Endodermal cell (in vitro differentiated cells): ENCODE results near the gene AMIGO2. TPM values are rescaled to one million over a fixed set of nuclear protein-coding genes. Genes with fewer than 3 reads are reported as not detected.

Experiments used
- DNase-seq: peaks from one replicate; pipeline ENCODE4 v3.0.0-alpha.2; 2017
- H3K27ac ChIP-seq: 2 replicates; pipeline ENCODE4 v1.5.1; 2013; ENCODE audit warnings: mild to moderate bottlenecking, low read depth, low read length, moderate library complexity
- H3K27me3 ChIP-seq: 2 replicates; pipeline ENCODE4 v1.6.1; 2013; ENCODE audit warnings: mild to moderate bottlenecking, low read length, moderate library complexity; ENCODE audit not compliant: insufficient read depth, control insufficient read depth, poor library complexity, severe bottlenecking
- H3K36me3 ChIP-seq: 2 replicates; pipeline ENCODE4 v1.7.0; 2013; ENCODE audit warnings: mild to moderate bottlenecking, low read length, moderate library complexity; ENCODE audit not compliant: control insufficient read depth, insufficient read depth
- H3K4me1 ChIP-seq: one replicate; pipeline ENCODE4 v1.7.0; 2013; ENCODE audit warnings: low read length; ENCODE audit not compliant: control insufficient read depth, insufficient read depth
- H3K4me3 ChIP-seq: 2 replicates; pipeline ENCODE4 v1.5.1; 2013; ENCODE audit warnings: mild to moderate bottlenecking, low read length, moderate library complexity
- H3K9ac ChIP-seq: 2 replicates; pipeline ENCODE4 v1.6.1; 2013; ENCODE audit warnings: mild to moderate bottlenecking, low read length, moderate library complexity; ENCODE audit not compliant: poor library complexity, severe bottlenecking; ENCODE audit errors: extremely low read depth
- H3K9me3 ChIP-seq: 2 replicates; pipeline ENCODE4 v1.6.1; 2013; ENCODE audit warnings: mild to moderate bottlenecking, low read length, moderate library complexity; ENCODE audit not compliant: control insufficient read depth
- H3K27ac Mint-ChIP-seq: 2 replicates; pipeline ENCODE4 v1.8.0; 2020; ENCODE audit warnings: mixed read lengths
- H3K27me3 Mint-ChIP-seq: 2 replicates; pipeline ENCODE4 v1.8.0; 2021; ENCODE audit warnings: mild to moderate bottlenecking, mixed read lengths; ENCODE audit not compliant: insufficient read depth
- H3K36me3 Mint-ChIP-seq: 2 replicates; pipeline ENCODE4 v1.8.0; 2020; ENCODE audit warnings: low read depth, mixed read lengths
- H3K4me1 Mint-ChIP-seq: 2 replicates; pipeline ENCODE4 v1.8.0; 2020; ENCODE audit warnings: mixed read lengths
- H3K4me3 Mint-ChIP-seq: 2 replicates; pipeline ENCODE4 v1.8.0; 2020; ENCODE audit warnings: mild to moderate bottlenecking, moderate library complexity, mixed read lengths
- H3K9me3 Mint-ChIP-seq: 2 replicates; pipeline ENCODE4 v1.8.0; 2020; ENCODE audit warnings: mild to moderate bottlenecking, mixed read lengths
- WGBS, 2 experiments: methylation state at CpG; one replicate each; pipeline versions ENCODE4 v1.1.5 to v1.1.7; 2013; ENCODE audit warnings: missing lambda C conversion rate in 2 of 2, mixed read lengths in 1 of 2; ENCODE audit not compliant: insufficient coverage in 1 of 2, insufficient read length in 1 of 2; 5-methylcytosine and 5-hydroxymethylcytosine counted together
- total RNA-seq, 2 donors: library from RNA; stranded (reverse); fragmentation: NEBNext Ultra II Directional in 1 of 2; extraction: Animal tissue kit (Norgen Biotek cat#: 25700) in 1 of 2; gene quantifications; 2 replicates in 1 of 2; 3 replicates in 1 of 2; pipeline ENCODE4 v1.2.1, GENCODE V29; 2021
- TF ChIP-seq, protein P1 (sequence below): fragments of 200-600 bp; sonication (generic); conservative IDR thresholded peaks from 2 replicates; pipeline ENCODE4 v1.5.0; 2021; ENCODE audit warnings: antibody characterized with exemption, mild to moderate bottlenecking

AMIGO2 gene
- total RNA-seq, 2 donors from 2014 or later = 6.4 to 7.8 TPM

GRCh38 chr12:47091009-47091408 is 11.2 kb upstream of the AMIGO2 start:
- DNase-seq = no peak
- no peaks in the 10 kb centered on the region for H3K27me3 Mint-ChIP-seq
- H3K36me3 ChIP-seq = no peaks in the 10 kb centered on the region
- no peaks in the 10 kb centered on the region for H3K9me3 Mint-ChIP-seq
- no peak overlapping the region for H3K27ac Mint-ChIP-seq
- no peak overlapping the region for H3K27ac ChIP-seq
- no peaks in the 10 kb centered on the region for H3K9me3 ChIP-seq
- WGBS, 2 experiments = 75% methylated on average over 1 of the region's 2 CpGs; no CpG with 5 or more reads in 1 of the 2 experiments
- peaks cover under 1% of the 10 kb centered on the region for H3K4me1 ChIP-seq
- H3K9ac ChIP-seq = no peak overlapping the region
- H3K4me3 ChIP-seq = no peak overlapping the region
- no peaks in the 10 kb centered on the region for H3K27me3 ChIP-seq
- H3K36me3 Mint-ChIP-seq = no peaks in the 10 kb centered on the region
- peaks cover 14% of the 10 kb centered on the region for H3K4me1 Mint-ChIP-seq
- H3K4me3 Mint-ChIP-seq = no peak overlapping the region
- TF ChIP-seq, protein P1, sequence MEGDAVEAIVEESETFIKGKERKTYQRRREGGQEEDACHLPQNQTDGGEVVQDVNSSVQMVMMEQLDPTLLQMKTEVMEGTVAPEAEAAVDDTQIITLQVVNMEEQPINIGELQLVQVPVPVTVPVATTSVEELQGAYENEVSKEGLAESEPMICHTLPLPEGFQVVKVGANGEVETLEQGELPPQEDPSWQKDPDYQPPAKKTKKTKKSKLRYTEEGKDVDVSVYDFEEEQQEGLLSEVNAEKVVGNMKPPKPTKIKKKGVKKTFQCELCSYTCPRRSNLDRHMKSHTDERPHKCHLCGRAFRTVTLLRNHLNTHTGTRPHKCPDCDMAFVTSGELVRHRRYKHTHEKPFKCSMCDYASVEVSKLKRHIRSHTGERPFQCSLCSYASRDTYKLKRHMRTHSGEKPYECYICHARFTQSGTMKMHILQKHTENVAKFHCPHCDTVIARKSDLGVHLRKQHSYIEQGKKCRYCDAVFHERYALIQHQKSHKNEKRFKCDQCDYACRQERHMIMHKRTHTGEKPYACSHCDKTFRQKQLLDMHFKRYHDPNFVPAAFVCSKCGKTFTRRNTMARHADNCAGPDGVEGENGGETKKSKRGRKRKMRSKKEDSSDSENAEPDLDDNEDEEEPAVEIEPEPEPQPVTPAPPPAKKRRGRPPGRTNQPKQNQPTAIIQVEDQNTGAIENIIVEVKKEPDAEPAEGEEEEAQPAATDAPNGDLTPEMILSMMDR = no peak

DNA sequence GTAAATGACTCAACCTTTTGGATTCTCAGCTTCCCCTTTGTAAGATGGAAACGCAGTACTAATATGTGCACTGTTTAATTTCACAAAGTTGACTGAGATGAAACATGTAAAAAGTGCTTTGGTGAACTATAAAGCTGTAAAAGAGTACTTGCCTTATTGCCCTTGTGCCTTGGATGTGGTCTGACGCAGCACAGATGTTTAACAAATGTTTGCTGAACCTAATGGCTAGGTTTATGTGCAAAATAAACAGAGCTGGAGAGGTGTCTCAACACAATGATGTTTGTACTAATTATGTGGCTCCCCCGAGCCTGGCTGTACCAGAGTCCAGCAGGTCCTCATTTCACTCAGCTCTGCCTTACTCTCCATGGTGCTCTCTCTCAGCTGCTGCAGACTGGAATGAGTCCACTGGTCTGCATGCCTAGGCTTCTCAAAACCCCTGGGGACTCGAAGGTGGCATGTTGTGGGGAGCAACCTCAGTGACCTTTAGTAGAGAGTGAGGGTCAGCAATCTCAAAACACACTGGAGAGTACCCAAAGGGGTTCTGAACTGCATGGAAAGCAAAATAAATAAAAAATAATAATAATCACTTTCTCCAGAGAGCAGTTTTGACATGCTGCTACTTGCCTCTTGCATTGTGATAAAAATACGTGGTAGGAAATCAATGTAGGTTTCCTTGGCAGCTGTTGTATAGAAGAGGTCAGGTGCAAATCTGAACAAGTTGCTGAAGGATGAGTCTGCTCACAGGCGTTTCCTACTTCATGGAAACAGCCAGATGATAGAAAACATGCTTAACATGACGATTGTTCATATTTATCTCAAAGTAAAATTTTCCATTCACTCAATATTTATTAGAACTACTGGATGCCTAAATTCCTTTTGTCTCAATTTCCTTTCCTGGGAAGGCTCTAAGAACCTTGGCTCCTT is 8.5 kb upstream of the AMIGO2 start:
- no peak for DNase-seq
- Histone ChIP-seq H3K4me1 (peaks cover 12% of the 10 kb centered on the region), H3K27ac (no peak overlapping the region), H3K9ac (no peak overlapping the region), H3K9me3 (no peaks in the 10 kb centered on the region), H3K4me3 (no peak overlapping the region), H3K27me3 (no peaks in the 10 kb centered on the region), H3K36me3 (no peaks in the 10 kb centered on the region)
- 88 to 90% methylated on average over 3 to 7 of the region's 7 CpGs for WGBS, 2 experiments
- Mint-ChIP-seq H3K9me3 (no peaks in the 10 kb centered on the region), H3K4me3 (no peak overlapping the region), H3K27me3 (no peaks in the 10 kb centered on the region), H3K4me1 (peaks cover 35% of the 10 kb centered on the region), H3K27ac (peak overlapping the region; percentile 35), H3K36me3 (no peaks in the 10 kb centered on the region)
- TF ChIP-seq, protein P1 = no peak

GRCh38 chr12:47087088-47087688 is 7.4 kb upstream of the AMIGO2 start:
- no peaks in the 10 kb centered on the region for H3K27me3 Mint-ChIP-seq
- H3K27ac Mint-ChIP-seq = no peak overlapping the region
- H3K4me3 Mint-ChIP-seq = no peak overlapping the region
- H3K9ac ChIP-seq = no peak overlapping the region
- H3K9me3 ChIP-seq = no peaks in the 10 kb centered on the region
- H3K4me1 ChIP-seq = peaks cover 17% of the 10 kb centered on the region
- no peaks in the 10 kb centered on the region for H3K27me3 ChIP-seq
- H3K36me3 Mint-ChIP-seq = no peaks in the 10 kb centered on the region
- peak overlapping the region; percentile 10 for H3K27ac ChIP-seq
- no peaks in the 10 kb centered on the region for H3K36me3 ChIP-seq
- no peaks in the 10 kb centered on the region for H3K9me3 Mint-ChIP-seq
- H3K4me1 Mint-ChIP-seq = peaks cover 44% of the 10 kb centered on the region
- WGBS, 2 experiments = 95% methylated on average over 2 of the region's 2 CpGs; no CpG with 5 or more reads in 1 of the 2 experiments
- no peak for DNase-seq
- TF ChIP-seq, protein P1 = no peak
- H3K4me3 ChIP-seq = no peak overlapping the region
